DMS79 (cell line): ENCODE measurements around the gene COL20A1.

Experiments used
- DNase-seq: peaks from one replicate; lab custom pipeline; 2025; lab: John Stamatoyannopoulos, UW

Gene COL20A1

GRCh38 chr20:63278661-63279060 is 14.3 kb upstream of the COL20A1 start:
- no peak for DNase-seq

GRCh38 chr20:63279931-63280330 is 13.1 kb upstream of the COL20A1 start:
- DNase-seq = no peak

- DNase-seq = no peak
Measured at GRCh38 chr20:63280371-63280770, 12.6 kb upstream of the COL20A1 start.

GRCh38 chr20:63280929-63281545 is 11.9 kb upstream of the COL20A1 start:
- DNase-seq = no peak

- no peak for DNase-seq
Measured at GRCh38 chr20:63281742-63282665, 11.0 kb upstream of the COL20A1 start.

GRCh38 chr20:63282946-63283345 is 10.0 kb upstream of the COL20A1 start:
- no peak for DNase-seq

- DNase-seq = no peak
Measured at GRCh38 chr20:63283397-63284082, 9.4 kb upstream of the COL20A1 start.

GRCh38 chr20:63284083-63284440 is 8.9 kb upstream of the COL20A1 start:
- DNase-seq = no peak

- no peak for DNase-seq
Measured at GRCh38 chr20:63284544-63284949, 8.4 kb upstream of the COL20A1 start.

- DNase-seq = no peak
Measured at GRCh38 chr20:63284981-63285524, 7.9 kb upstream of the COL20A1 start.

- DNase-seq = no peak
Measured at GRCh38 chr20:63285636-63286615, 7.1 kb upstream of the COL20A1 start.

GRCh38 chr20:63286781-63287696 is 5.9 kb upstream of the COL20A1 start:
- no peak for DNase-seq

- DNase-seq = no peak
Measured at GRCh38 chr20:63287697-63288580, 5.0 kb upstream of the COL20A1 start.

- no peak for DNase-seq
Measured at GRCh38 chr20:63288581-63289251, 4.3 kb upstream of the COL20A1 start.

- no peak for DNase-seq
Measured at GRCh38 chr20:63289311-63290135, 3.5 kb upstream of the COL20A1 start.

- DNase-seq = no peak
Measured at GRCh38 chr20:63290136-63290676, 2.8 kb upstream of the COL20A1 start.

GRCh38 chr20:63290677-63291472 is 2.1 kb upstream of the COL20A1 start:
- DNase-seq = no peak
